Peyer's patch (tissue), 4 donors: ENCODE results near the gene RELA.

Experiments used
- CTCF ChIP-seq, 6 experiments: fragments of 450-650 bp in 4 of 6; fragments of 200-600 bp in 2 of 6; sonication (generic) in 1 of 6; IDR thresholded peaks; one replicate each; pipeline ENCODE4 v1.5.1; 2017 to 2019; ENCODE audit warnings: antibody characterized with exemption in 6 of 6, mild to moderate bottlenecking in 3 of 6, moderate library complexity in 1 of 6
- POLR2A ChIP-seq, 2 donors: fragments of 450-650 bp; IDR thresholded peaks; one replicate each; pipeline ENCODE4 v1.5.1; 2017; ENCODE audit warnings: antibody characterized with exemption in 2 of 2, mild to moderate bottlenecking in 2 of 2, moderate library complexity in 2 of 2

- TF ChIP-seq CTCF (IDR thresholded peaks at IDR 0.05), result no peak
- TF ChIP-seq POLR2A (IDR thresholded peaks at IDR 0.05), result no peak
Measured at GRCh38 chr11:65646288-65646957, 16.3 kb downstream of the RELA start.
